ENCODE measurements around the gene MCM9. TPM values are rescaled to one million over a fixed set of nuclear protein-coding genes. Genes with fewer than 3 reads are reported as not detected.

The MCM9 gene
- total RNA-seq, 2 donors from 2014 or later = 17.8 to 21.2 TPM

DNA sequence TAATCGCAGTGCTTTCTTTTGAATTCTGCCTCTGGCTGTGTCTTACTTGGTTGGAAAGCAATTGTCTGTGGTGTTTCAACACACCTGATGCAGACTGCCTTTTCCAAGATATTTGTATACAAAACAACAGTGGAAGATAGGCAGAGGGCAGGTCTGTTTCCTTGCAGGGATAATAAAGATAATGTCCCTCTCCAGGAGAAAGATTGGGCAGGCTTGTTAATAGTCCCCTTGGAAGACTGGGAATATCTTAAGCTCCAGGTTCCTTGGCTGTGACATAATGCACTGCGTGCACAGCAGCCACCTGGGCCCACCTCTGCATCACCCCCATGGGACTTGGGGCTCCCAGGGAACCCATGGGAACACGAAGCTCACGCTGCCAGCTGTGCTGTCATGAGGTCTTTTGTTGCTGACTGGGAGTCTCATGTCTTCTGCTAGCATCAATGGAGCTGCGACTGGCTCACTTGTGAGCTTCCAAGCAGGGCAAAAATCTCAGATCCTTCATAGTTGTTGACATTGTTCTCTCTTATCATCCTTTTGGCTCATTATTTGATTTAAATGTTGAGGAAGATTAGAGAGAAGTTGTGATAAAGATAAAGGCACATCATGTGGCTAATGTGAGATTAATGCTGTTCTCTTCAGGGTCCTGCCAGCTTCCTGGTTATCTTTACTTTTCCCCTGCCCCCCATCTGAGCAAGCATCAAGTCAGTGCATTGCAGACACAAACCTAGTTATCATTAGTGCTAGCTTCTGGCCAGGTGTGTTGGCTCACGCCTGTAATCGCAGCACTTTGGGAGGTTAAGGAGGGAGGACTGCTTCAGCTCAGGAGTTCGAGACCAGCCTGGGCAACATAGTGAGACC lies 148.1 kb downstream of the MCM9 start:
- Mint-ChIP-seq H3K27me3 (ENCODE audit: insufficient read depth) (no peaks in the 10 kb centered on the region), H3K27ac (peak overlapping the region; percentile 52), H3K9me3 (peaks cover 4% of the 10 kb centered on the region), H3K4me3 (no peak overlapping the region), H3K4me1 (peaks cover 19% of the 10 kb centered on the region), H3K36me3 (ENCODE audit: low read depth) (no peaks in the 10 kb centered on the region)
- 70 to 77% methylated on average over 5 to 8 of the region's 8 CpGs for WGBS, 2 experiments (ENCODE audit: insufficient coverage in 1 of 2, insufficient read length in 1 of 2)
- Histone ChIP-seq H3K4me3 (ENCODE audit: low read length) (no peak overlapping the region), H3K27me3 (ENCODE audit: control insufficient read depth, insufficient read depth, low read length, poor library complexity, severe bottlenecking) (no peaks in the 10 kb centered on the region), H3K27ac (ENCODE audit: low read depth, low read length) (no peak overlapping the region), H3K4me1 (ENCODE audit: control insufficient read depth, insufficient read depth, low read length) (peaks cover 12% of the 10 kb centered on the region), H3K9ac (ENCODE audit: extremely low read depth, low read length, poor library complexity, severe bottlenecking) (no peak overlapping the region), H3K36me3 (ENCODE audit: control insufficient read depth, insufficient read depth, low read length) (no peaks in the 10 kb centered on the region), H3K9me3 (ENCODE audit: control insufficient read depth, low read length) (peaks cover under 1% of the 10 kb centered on the region)
- peak; percentile 63 for DNase-seq
- TF ChIP-seq CTCF (conservative IDR thresholded peaks at IDR 0.05) = no peak

- Histone ChIP-seq H3K27ac (ENCODE audit: low read depth, low read length) (no peak overlapping the region), H3K9me3 (ENCODE audit: control insufficient read depth, low read length) (no peaks in the 10 kb centered on the region), H3K27me3 (ENCODE audit: control insufficient read depth, insufficient read depth, low read length, poor library complexity, severe bottlenecking) (no peaks in the 10 kb centered on the region), H3K36me3 (ENCODE audit: control insufficient read depth, insufficient read depth, low read length) (no peaks in the 10 kb centered on the region), H3K4me3 (ENCODE audit: low read length) (no peak overlapping the region), H3K9ac (ENCODE audit: extremely low read depth, low read length, poor library complexity, severe bottlenecking) (no peak overlapping the region), H3K4me1 (ENCODE audit: control insufficient read depth, insufficient read depth, low read length) (peaks cover 12% of the 10 kb centered on the region)
- no peak for DNase-seq
- no peaks in the 10 kb centered on the region for H3K27me3 Mint-ChIP-seq (ENCODE audit: insufficient read depth)
- TF ChIP-seq CTCF (conservative IDR thresholded peaks at IDR 0.05) = peak; percentile 26
- 80 to 97% methylated on average over 1 to 3 of the region's 3 CpGs for WGBS, 2 experiments (ENCODE audit: insufficient coverage in 1 of 2, insufficient read length in 1 of 2)
- peaks cover 19% of the 10 kb centered on the region for H3K4me1 Mint-ChIP-seq
- no peak overlapping the region for H3K4me3 Mint-ChIP-seq
- H3K9me3 Mint-ChIP-seq = no peaks in the 10 kb centered on the region
- H3K27ac Mint-ChIP-seq = no peak overlapping the region
- H3K36me3 Mint-ChIP-seq (ENCODE audit: low read depth) = no peaks in the 10 kb centered on the region
Measured at GRCh38 chr6:118785601-118786000, 149.4 kb downstream of the MCM9 start.

GRCh38 chr6:118784641-118785164 lies 150.3 kb downstream of the MCM9 start:
- no peaks in the 10 kb centered on the region for H3K27me3 Mint-ChIP-seq (ENCODE audit: insufficient read depth)
- DNase-seq = no peak
- no peak overlapping the region for H3K27ac Mint-ChIP-seq

More at GRCh38 chr6:118784641-118785164, 150.3 kb downstream of the MCM9 start:
- Histone ChIP-seq H3K9me3 (ENCODE audit: control insufficient read depth, low read length) (no peaks in the 10 kb centered on the region), H3K27me3 (ENCODE audit: control insufficient read depth, insufficient read depth, low read length, poor library complexity, severe bottlenecking) (no peaks in the 10 kb centered on the region), H3K27ac (ENCODE audit: low read depth, low read length) (peak overlapping the region; percentile 42), H3K9ac (ENCODE audit: extremely low read depth, low read length, poor library complexity, severe bottlenecking) (no peak overlapping the region), H3K4me3 (ENCODE audit: low read length) (no peak overlapping the region), H3K4me1 (ENCODE audit: control insufficient read depth, insufficient read depth, low read length) (peaks cover 12% of the 10 kb centered on the region), H3K36me3 (ENCODE audit: control insufficient read depth, insufficient read depth, low read length) (no peaks in the 10 kb centered on the region)
- no peaks in the 10 kb centered on the region for H3K36me3 Mint-ChIP-seq (ENCODE audit: low read depth)
- 81 to 82% methylated on average over 4 to 5 of the region's 5 CpGs for WGBS, 2 experiments (ENCODE audit: insufficient coverage in 1 of 2, insufficient read length in 1 of 2)
- H3K9me3 Mint-ChIP-seq = no peaks in the 10 kb centered on the region
- TF ChIP-seq CTCF (conservative IDR thresholded peaks at IDR 0.05) = no peak
- peaks cover 19% of the 10 kb centered on the region for H3K4me1 Mint-ChIP-seq
- no peak overlapping the region for H3K4me3 Mint-ChIP-seq
